Measurements from ENCODE around the gene C5AR2.
"Not testable (repeated sequence)": the region's sequence is repeated elsewhere in the genome, so short reads cannot be mapped to it uniquely, and the experiment has no call there.

Gene C5AR2

DNA sequence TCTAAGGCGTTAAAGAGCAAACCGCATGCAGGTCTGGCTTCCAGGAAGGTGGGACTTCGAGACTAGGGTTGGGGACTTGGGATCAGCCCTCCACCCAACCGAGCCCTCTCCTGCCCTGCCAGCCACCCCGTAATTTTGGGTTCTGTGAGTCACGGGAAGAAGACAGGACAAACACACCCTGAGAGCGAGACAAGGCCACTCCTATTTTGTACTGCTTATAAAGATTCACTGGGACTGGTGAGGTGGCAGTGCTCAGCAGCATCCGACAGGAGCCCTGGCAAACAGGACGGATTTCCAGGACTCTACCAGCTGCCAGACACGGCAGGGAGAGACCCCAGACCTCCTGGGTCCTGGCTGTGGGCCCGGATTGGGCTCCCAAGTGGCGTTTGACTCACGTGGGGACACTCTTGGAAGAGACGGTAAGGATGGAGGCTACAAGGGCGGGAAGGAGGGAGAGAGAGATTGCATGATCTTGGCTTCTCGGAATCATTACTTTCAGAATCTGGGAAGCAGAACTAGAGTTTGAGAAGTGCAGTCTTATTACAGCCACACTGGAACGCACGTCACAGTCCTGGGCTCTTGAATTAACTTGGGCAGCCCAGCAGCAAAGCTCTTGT, at the start of gene C5AR2:
Gene C5AR2, plus strand, starts transcription at position 245 of the 617 bp plus-strand sequence. CDS start 8,625 bp downstream, outside the sequence.
- DNase-seq (ENCODE audit: low read depth) = no peak

GRCh38 chr19:47283405-47284059, 48.4 kb upstream of the C5AR2 start:
- DNase-seq (ENCODE audit: low read depth) = no peak

- no peak for DNase-seq (ENCODE audit: low read depth)
Measured at GRCh38 chr19:47284324-47284899, 47.6 kb upstream of the C5AR2 start.

DNA sequence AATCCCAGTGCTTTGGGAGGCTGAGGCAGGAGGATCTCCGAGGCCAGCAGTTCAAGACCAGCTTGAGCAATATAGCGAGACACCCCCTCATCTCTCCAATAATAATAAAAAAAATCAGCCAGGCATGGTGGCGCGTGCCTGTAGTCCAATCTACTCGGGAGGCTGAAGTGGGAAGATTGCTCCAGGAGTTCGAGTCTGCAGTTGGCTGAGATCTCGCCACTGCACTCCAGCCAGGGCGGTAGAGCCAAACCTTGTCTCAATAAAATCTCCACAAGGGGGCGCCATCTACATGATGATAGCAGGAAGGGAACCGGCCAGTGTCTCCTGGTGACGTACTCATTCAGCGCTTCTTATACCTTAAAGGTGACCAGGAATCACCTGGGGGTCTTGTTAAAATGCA, 35.9 kb upstream of the C5AR2 start:
- DNase-seq (ENCODE audit: low read depth) = peak; percentile 49

- not testable (repeated sequence) for DNase-seq (ENCODE audit: low read depth)
Measured at GRCh38 chr19:47300867-47301266, 31.1 kb upstream of the C5AR2 start.

- DNase-seq (ENCODE audit: low read depth) = no peak
Measured at GRCh38 chr19:47302249-47302648, 29.7 kb upstream of the C5AR2 start.

DNA sequence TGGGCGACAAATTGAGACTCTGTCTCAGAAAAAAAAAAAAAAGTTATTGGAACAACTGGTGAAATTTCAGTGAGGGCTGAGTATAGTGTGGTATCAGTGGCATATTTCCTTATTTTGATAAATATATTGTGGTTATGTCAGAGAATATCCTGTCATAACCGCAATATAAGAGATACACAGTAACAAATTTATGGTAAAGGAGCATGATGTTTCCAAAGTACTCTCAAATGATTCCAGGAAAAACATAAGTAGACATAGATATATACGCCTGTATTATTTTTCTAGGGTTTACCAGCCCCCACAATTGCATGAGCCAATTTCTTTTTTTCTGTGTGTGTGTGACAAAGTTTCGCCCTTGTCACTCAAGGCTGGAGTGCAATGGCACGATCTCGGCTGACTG, 28.0 kb upstream of the C5AR2 start:
- DNase-seq (ENCODE audit: low read depth) = no peak

DNA sequence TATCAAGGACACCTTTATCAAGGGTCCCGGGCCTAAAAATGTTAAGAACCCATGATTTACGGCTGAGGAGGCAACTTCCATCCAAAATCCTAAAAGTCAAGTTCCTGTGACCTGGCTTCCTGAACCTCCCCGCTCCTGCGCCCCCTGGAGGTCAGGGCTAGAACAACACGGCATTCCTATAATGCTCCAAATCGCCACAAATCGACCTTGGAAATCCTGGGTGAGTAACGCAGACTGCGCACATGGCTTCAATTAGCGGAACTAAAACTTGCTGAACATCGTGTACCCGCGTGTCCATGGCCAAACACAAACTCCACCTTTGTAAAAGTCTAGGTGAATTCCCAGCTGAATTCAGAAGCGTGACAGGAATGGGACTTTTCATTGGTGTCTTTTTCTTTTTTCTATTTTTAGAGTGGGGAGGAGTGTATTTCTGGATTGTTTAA, 26.6 kb upstream of the C5AR2 start:
- DNase-seq (ENCODE audit: low read depth) = peak; percentile 10

DNA sequence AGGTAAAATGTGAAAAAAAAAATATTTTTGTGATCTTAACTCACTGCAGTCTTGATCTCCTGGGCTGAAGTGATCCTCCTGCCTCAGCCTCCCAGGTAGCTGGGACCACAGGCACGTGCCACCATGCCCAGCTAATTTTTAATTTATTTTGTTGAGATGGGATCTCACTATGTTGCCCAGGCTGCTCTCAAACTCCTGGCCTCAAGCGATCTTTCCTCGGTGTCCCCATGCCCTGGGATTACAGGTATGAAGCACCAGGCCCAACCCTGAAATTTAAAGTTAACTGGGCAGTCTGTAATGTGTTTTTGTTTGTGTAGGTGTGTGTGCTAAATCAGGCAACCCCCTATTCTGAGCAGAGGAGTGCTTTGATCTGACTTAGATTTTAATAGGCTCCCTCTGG, 25.7 kb upstream of the C5AR2 start:
- DNase-seq (ENCODE audit: low read depth) = no peak

- no peak for DNase-seq (ENCODE audit: low read depth)
Measured at GRCh38 chr19:47309038-47309437, 22.9 kb upstream of the C5AR2 start.

DNA sequence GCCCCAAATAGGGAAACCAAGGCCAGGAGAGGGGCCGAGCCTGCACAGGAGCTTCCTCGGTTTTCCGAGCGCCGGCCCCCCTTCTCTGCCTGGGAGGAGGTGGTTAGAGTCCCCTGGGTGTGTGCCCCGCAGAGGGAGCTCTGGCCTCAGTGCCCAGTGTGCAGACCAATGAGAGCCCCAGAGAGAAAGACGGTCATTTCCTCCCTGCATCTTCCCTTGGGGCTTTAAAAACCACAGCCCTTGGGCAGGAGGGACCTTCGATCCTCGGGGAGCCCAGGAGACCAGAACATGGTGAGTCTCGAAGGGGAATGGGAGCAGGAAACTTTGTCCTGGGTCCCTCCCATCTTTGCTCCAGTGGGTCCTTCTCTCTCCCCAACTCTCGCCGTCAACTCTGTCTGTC, 22.4 kb upstream of the C5AR2 start, which contains the start of gene C5AR1:
Gene C5AR1, plus strand, starts transcription at position 254 of the 400 bp plus-strand sequence. Its CDS starts 35 bp downstream, at position 289.
- no peak for DNase-seq (ENCODE audit: low read depth)

DNA sequence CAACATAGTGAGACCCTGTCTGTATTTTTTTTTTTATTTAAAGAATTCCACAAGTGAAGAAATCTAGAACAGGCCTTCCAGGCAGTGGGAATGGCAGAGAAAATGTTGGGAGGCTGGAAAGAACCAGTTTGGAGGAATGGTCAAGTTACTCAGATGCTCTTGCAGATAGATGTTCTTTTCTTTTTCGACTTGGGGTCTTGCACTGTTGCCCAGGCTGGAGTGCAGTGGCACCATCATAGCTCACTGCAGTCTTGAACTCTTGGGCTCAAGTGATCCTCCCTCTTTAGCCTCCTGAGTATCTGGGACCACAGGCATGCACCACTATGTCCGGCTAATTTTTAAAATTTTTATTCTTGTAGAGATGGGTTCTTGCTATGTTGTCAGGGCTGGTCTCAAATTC, 21.7 kb upstream of the C5AR2 start:
- DNase-seq (ENCODE audit: low read depth) = no peak

GRCh38 chr19:47310819-47311218, 21.2 kb upstream of the C5AR2 start:
- DNase-seq (ENCODE audit: low read depth) = no peak

- no peak for DNase-seq (ENCODE audit: low read depth)
Measured at GRCh38 chr19:47312366-47313006, 19.5 kb upstream of the C5AR2 start.

DNA sequence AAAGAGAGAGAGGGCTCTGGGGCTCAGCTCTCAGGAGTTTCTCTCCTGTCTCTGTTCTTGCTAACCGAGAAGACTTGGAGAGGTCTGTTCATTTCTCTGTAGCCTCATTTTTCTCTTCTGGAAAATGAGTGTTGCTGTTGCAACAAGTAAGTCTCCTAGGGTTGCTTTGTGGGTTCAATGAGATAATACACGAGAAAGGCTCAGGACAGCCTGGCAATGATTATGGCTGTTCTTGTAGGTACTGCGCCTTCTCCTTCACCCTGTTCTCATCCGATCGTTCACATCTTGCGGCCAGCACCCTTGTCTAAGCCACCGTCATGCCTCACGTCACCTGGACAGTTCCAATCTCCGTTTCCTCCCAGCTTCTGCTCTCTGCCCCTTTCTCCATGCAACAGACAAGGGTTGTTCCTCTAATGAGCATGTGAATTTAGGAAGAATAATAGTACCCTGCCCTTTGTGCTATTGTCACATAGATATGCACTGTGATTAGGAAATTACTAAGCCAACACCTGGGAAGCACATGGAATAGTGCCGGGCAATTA, 18.1 kb upstream of the C5AR2 start:
- DNase-seq (ENCODE audit: low read depth) = no peak

GRCh38 chr19:47315125-47315821, 16.7 kb upstream of the C5AR2 start:
- DNase-seq (ENCODE audit: low read depth) = no peak

- DNase-seq (ENCODE audit: low read depth) = no peak
Measured at GRCh38 chr19:47316513-47316912, 15.5 kb upstream of the C5AR2 start.

DNA sequence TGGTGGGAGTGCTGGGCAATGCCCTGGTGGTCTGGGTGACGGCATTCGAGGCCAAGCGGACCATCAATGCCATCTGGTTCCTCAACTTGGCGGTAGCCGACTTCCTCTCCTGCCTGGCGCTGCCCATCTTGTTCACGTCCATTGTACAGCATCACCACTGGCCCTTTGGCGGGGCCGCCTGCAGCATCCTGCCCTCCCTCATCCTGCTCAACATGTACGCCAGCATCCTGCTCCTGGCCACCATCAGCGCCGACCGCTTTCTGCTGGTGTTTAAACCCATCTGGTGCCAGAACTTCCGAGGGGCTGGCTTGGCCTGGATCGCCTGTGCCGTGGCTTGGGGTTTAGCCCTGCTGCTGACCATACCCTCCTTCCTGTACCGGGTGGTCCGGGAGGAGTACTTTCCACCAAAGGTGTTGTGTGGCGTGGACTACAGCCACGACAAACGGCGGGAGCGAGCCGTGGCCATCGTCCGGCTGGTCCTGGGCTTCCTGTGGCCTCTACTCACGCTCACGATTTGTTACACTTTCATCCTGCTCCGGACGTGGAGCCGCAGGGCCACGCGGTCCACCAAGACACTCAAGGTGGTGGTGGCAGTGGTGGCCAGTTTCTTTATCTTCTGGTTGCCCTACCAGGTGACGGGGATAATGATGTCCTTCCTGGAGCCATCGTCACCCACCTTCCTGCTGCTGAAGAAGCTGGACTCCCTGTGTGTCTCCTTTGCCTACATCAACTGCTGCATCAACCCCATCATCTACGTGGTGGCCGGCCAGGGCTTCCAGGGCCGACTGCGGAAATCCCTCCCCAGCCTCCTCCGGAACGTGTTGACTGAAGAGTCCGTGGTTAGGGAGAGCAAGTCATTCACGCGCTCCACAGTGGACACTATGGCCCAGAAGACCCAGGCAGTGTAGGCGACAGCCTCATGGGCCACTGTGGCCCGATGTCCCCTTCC, 11.8 kb upstream of the C5AR2 start:
- DNase-seq (ENCODE audit: low read depth) = no peak

- no peak for DNase-seq (ENCODE audit: low read depth)
Measured at GRCh38 chr19:47321630-47322029, 10.3 kb upstream of the C5AR2 start.

DNA sequence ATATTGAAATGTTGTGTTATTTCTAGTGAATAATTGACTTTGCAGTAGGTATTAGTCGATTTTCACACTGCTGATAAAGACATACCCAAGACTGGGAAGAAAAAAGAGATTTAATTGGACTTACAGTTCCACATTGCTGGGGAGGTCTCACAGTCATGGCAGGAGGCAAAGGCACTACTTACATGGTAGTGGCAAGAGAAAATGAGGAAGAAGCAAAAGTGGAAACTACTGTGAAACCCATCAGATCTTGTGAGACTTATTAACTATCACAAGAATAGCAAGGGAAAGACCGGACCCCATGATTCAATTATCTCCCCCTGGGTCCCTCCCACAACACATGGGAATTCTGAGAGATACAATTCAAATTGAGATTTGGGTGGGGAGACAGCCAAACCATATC, 9.9 kb upstream of the C5AR2 start:
- DNase-seq (ENCODE audit: low read depth) = no peak

DNA sequence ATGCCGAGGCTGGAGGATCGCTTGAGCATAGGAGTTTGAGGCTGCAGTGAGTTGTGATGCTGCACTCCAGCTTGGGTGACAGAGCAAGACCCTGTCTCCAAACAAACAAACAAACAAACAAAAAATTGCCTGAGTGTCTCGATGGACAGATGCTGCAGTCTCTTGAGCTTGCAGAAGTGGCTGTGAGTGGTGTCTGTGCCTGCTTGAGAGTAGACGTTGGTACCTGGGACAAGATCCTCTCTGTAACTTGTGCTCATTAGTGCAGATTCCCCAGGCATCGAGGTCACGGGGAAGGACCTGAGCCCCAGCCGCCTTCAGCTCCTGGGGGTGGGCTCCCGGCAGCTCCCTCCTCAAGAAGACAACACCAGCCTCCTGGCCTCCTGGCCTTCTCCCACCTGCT, 8.6 kb upstream of the C5AR2 start:
- no peak for DNase-seq (ENCODE audit: low read depth)
